Measurements from ENCODE around the gene PCBP3.

- TF ChIP-seq POLR2A (IDR thresholded peaks at IDR 0.05), result no peak
- TF ChIP-seq, protein P1, sequence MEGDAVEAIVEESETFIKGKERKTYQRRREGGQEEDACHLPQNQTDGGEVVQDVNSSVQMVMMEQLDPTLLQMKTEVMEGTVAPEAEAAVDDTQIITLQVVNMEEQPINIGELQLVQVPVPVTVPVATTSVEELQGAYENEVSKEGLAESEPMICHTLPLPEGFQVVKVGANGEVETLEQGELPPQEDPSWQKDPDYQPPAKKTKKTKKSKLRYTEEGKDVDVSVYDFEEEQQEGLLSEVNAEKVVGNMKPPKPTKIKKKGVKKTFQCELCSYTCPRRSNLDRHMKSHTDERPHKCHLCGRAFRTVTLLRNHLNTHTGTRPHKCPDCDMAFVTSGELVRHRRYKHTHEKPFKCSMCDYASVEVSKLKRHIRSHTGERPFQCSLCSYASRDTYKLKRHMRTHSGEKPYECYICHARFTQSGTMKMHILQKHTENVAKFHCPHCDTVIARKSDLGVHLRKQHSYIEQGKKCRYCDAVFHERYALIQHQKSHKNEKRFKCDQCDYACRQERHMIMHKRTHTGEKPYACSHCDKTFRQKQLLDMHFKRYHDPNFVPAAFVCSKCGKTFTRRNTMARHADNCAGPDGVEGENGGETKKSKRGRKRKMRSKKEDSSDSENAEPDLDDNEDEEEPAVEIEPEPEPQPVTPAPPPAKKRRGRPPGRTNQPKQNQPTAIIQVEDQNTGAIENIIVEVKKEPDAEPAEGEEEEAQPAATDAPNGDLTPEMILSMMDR (IDR thresholded peaks at IDR 0.05 in 4 of 5, conservative IDR thresholded peaks at IDR 0.05 in 1 of 5), result no peak
These were observed 159.6 kb downstream of the PCBP3 start for GRCh38 chr21:45802956-45803617.

Measured in gastrocnemius medialis (tissue), 4 donors.